GM19035 (cell line): ENCODE data around the gene EIF4G3.
A peak's percentile ranks its signal among the peaks of the same experiment; 100 is the strongest.
"Not testable (repeated sequence)": the region's sequence is repeated elsewhere in the genome, so short reads cannot be mapped to it uniquely, and the experiment has no call there.

Source experiments
- ATAC-seq: cut with Tn5 transposase; IDR thresholded peaks from one replicate; pipeline ENCODE4 v1.9.1; 2021; ENCODE audit not compliant: unreplicated experiment

Gene EIF4G3

DNA sequence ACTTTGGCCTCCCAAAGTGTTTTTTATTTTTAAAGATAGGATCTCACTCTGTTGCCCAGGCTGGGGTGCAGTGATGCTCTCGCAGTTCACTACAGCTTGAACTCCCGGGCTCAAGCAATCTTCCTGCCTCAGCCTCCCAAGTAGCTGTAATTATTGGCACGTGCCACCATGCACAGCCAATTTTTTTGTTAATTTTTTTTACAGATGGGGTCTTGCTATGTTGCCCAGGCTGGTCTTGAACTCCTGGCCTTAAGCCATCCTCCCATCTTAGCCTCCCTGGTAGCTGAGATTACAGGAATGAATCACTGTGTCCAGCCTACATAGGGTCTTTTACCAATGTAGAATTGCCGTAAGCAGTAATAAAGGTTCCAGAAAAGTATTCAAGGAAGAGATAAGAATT is 340.5 kb downstream of the EIF4G3 start:
- ATAC-seq = no peak

- no peak for ATAC-seq
These were observed 341.9 kb downstream of the EIF4G3 start for GRCh38 chr1:20834780-20835179.

GRCh38 chr1:20834192-20834591 is 342.5 kb downstream of the EIF4G3 start:
- no peak for ATAC-seq

DNA sequence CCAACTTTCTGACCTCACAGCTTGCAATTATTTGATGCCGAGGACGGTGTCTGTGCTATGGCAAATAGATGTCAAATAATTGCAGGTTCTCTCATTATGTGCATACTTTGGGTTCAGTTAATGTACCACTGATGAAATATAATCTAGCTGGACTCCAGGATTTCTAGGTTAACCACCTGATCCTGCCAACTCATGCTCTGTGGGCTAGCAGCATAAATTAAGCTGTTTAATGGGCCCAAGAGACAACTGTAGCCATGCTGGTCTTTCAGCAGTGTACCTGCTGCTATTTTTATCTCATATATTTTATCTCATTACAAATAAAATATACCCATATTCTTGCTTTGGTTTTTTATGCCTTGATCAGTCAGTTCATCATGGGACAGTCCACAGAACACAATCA is 346.3 kb downstream of the EIF4G3 start:
- no peak for ATAC-seq

DNA sequence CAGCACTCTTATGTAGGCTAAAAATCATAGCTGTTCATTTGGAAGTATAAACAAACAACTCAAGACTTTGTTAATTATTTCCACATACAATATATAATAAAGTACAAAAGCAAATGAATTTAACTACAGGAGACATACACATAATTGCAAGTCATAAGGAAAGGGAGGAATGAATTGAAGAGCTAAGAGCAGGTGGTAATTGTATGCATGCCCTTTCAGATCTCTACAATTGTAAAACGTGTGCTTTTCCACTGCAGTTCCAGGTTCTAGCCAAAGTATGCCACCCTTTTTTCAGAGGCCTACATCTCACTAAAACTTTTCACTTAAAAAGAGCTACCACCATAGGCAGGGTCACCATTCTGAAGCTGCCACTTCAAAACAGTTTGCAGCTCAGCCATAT is 346.8 kb downstream of the EIF4G3 start:
- no peak for ATAC-seq

DNA sequence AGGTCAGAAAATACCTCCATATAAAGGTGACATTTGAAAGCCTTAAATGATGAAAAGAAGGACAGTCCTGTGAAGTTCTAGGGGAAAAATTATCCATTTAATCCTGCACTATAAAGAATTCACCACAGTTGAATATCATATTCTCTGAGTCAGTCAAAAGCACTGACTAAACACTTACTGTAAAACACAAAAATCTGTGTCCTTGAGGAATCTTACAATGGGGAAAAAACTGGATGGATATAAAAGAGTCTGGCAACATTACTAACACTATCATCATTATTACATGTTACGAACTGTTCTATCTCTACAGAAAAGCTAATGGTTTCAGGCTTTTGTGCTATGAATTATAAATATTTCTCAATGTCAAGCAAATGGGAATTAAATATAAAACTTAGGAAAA is 347.2 kb downstream of the EIF4G3 start:
- no peak for ATAC-seq

DNA sequence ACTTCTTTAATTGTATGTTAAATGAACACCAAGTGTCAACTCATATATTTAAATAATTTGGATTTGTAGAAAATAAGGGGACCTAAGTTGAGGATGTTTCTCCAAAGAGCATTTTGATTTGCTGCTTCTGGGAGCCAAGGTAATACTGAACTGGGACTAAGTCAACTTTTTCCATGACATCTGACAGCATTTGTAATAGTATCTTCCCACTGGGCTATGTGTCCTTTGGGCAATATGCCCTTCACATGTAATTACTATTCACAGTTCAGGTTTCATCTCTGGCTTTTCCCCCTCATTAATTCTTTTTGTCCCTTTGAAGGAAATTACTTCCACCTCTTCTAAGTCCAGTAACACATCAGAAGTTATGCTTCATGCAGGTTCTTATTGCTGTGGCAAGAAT is 352.9 kb downstream of the EIF4G3 start:
- no peak for ATAC-seq

DNA sequence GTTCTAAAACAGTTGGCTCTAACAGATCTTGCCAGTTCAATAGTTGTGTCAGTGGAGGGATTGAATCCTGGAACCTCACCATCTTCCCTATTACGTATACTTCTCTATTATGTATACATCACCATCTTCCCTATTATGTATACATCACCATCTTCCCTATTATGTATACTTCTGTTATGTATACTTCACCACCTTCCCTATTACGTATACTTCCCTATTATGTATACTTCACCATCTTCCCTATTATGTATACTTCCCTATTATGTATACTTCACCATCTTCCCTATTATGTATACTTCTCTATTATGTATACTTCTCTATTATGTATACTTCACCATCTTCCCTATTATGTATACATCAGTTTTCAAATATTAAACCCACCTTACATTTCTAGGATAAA is 355.2 kb downstream of the EIF4G3 start:
- no peak for ATAC-seq

GRCh38 chr1:20819818-20820217 is 356.9 kb downstream of the EIF4G3 start:
- ATAC-seq = no peak

DNA sequence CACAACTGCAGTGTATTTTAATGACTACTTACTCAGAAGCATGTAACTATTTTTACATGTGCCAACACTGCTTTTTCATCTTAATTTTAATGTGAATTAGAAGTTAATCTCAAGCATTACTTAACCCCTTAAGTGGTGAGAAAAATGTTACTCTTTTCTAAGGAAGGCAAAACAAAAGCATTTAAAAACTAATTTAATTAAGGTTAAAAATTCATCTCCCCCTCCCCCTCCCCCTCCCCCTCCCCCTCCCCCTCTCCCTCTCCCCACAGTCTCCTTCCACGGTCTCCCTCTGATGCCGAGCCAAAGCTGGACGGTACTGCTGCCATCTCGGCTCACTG is 362.2 kb downstream of the EIF4G3 start:
- ATAC-seq = no peak

DNA sequence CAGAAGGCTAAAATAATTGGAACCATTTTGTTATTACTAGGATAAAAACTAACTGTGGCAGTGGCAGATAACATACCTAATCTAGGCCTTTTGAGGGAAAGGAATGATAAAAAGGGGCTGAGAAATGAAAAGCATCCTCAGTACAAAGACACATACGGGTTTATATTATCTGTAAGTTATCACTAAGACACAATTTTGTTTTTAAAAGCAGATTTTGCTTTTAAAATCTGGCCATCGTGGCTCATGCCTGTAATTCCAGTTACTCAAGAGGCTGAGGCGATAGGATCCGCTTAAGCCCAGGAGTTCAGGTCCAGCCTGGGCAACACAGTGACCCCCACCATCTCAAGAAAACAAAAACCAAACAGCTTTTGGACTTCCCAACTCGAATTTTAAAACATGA is 364.8 kb downstream of the EIF4G3 start:
- no peak for ATAC-seq

DNA sequence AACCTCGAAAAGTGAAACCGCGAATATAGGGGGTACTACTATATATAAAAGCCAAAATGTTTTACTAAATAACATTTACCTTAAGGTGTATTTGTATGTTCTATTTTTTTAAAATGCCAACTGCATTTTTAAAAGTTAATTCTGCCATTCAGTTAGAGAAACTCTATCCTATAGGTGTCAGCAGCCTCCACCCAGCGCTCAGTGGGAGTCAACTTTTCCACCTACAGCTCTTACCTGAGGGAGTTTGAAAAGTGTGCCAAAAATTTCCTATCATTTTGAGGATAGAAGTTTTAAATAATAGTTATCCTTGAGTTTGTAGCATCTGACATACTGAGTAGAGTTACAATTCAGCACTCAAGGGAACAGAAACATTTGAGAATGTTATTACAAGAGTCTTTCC is 383.5 kb downstream of the EIF4G3 start:
- no peak for ATAC-seq

- ATAC-seq = no peak
These were observed 384.5 kb downstream of the EIF4G3 start for GRCh38 chr1:20792196-20792595.

DNA sequence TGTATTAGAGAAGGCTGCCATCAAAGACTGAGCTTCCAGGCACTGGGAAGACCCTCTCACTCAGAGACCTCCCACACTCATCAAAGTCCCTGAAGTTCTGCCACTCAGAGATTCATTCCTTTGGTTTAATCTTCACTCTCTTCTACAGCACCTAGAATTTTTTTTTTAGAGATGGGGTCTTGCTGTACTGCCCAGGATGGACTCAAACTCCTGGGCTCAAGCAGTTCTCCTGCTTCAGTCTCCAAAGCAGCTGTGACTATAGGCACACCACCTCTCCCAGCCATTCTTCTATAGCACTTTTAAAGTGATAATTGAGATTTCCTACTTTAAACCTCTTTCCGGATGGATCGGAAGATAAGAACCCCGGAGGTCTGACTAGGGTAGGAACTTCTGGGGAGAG is 385.9 kb downstream of the EIF4G3 start:
- no peak for ATAC-seq

DNA sequence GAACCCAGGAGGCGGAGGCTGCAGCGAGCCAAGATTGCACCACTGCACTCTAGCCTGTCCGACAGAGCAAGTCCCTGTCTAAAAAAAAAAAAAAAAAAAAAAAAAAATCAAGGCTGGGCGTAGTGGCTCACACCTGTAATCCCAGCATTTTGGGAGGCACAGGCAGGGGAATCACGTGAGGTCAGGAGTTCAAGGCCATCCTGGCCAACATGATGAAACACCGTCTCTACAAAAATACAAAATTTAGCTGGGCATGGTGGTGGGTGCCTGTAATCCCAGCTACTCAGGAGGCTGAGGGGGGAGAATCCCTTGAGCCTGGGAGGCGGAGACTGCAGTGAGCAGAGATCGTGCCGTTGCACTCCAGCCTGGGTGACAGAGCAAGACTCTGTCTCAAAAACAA is 387.1 kb downstream of the EIF4G3 start:
- not testable (repeated sequence) for ATAC-seq

DNA sequence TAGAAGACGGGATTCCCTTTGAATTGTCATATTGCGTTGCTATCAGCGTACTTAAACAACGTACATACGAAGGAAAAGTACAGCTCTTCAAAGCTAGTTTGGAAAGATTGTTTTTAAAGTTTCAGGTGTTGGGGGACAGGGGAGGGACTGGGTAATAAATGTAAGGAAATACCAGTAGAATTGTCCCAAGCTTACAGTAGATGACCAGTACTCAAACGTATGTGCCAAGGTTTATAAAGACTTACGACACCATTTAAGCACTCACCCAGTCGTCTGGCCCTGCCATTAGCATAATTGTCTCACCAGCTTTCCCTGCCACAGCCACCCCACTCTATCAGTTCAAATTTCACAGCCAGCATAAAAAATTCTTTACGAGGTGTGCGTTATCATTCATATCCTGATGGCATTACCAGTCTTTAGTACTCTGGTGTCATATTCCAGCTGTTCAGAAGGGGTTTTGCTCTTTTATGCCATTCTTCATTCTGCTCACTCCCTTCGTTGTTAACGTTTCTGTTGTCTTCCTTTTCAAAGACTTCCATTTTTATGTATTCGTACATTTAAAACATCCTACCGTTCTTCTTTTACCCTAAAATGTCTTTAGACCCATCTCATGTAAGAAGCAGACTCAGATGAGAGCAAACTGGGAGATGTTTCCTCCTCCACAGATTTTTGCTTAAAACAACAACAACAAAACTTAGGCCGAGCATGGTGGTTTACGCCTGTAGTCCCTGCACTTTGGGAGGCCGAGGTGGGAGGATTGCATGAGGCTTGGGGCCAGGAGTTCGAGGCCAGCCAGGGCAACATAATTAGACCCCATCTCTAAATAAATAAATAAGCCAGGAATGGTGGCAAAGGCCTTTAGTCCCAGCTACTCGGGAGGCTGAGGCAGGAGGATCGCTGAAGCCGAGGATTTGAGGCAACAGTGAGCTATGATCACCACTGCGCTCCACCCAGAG is 388.6 kb downstream of the EIF4G3 start:
- ATAC-seq = no peak

GRCh38 chr1:20787029-20787839 is 389.5 kb downstream of the EIF4G3 start, which contains the start of gene HP1BP3:
Gene HP1BP3 (minus strand): TSS chr1:20787307. CDS start chr1:20780440, 6,867 bp downstream.
- peak; percentile 56 for ATAC-seq

GRCh38 chr1:20786253-20787028 is 390.3 kb downstream of the EIF4G3 start:
- peak; percentile 74 for ATAC-seq

- peak; percentile 3 for ATAC-seq
These were observed 390.8 kb downstream of the EIF4G3 start for GRCh38 chr1:20785907-20786252.

DNA sequence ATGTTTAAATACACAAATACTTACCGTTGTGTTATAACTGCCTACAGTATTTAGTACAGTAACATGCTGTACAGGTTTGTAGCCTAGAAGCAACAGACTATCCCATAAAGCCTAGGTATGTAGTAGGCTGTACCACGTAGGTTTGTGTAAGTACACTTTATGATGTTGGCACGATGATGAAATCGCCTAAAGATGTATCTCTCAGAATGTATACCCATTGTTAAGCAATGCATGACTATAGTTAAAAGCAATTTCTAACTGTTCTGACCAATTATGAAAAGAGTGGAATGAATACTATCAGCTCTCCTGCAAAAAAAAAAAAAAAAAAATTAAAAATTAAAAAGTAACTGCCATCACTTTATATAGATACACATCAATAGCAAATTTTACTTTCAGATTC is 401.0 kb downstream of the EIF4G3 start:
- no peak for ATAC-seq

DNA sequence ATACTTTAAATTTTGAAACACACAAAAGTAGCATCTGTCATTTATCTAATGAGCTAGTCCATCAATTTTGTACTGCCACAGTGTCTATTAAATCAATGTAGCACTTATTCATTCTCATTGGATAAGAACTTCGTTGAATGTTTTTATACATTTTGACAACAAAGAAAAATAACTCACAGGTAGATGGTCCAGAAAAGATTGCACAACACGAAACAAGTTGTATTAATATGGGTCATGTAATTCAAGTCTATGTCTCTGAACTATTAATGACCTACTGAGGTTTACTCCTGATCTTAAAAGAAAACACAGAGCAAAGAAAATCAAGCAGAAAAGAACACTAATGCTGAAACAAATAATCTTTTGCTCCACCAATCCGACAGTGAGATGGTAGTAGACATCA is 404.9 kb downstream of the EIF4G3 start:
- no peak for ATAC-seq
